ENCODE results near the gene GNB1.

DNA sequence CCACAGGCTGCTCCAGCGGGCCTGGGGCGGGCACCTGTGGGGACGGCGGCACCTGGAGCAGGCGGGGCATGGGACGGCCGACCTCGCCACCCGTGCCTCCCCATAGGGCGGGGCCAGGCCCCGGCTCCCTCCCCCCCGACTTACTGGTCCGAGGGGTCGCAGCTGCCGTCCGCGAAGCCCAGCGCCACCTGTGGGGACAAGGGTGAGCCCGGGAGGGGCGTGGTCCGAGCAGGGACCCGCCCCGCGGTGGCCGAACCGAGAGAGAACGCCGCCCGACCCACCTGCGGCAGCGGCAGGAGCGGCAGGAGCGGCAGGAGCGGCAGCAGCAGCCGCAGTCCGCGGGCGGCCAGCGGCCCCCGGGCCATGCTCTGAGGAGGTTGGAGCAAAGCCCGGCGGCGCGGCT, 28.0 kb upstream of the GNB1 start, which contains the start of gene TMEM52:
- TF ChIP-seq, protein P1, sequence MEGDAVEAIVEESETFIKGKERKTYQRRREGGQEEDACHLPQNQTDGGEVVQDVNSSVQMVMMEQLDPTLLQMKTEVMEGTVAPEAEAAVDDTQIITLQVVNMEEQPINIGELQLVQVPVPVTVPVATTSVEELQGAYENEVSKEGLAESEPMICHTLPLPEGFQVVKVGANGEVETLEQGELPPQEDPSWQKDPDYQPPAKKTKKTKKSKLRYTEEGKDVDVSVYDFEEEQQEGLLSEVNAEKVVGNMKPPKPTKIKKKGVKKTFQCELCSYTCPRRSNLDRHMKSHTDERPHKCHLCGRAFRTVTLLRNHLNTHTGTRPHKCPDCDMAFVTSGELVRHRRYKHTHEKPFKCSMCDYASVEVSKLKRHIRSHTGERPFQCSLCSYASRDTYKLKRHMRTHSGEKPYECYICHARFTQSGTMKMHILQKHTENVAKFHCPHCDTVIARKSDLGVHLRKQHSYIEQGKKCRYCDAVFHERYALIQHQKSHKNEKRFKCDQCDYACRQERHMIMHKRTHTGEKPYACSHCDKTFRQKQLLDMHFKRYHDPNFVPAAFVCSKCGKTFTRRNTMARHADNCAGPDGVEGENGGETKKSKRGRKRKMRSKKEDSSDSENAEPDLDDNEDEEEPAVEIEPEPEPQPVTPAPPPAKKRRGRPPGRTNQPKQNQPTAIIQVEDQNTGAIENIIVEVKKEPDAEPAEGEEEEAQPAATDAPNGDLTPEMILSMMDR (conservative IDR thresholded peaks at IDR 0.05; ENCODE audit: low read depth, low read length) = no peak
- TF ChIP-seq EZH2 (IDR thresholded peaks at IDR 0.05; ENCODE audit: borderline replicate concordance, low read depth, low read length, poor library complexity, severe bottlenecking) = no peak
